T-helper 2 cell treated with Interferon-gamma antibody and Interleukin-4, amounts not matched to agents 100 ng/mL and 5 ng/mL, for 36 hours (primary cell): ENCODE results near the gene CCDC91. TPM values are rescaled to one million over a fixed set of nuclear protein-coding genes. Genes with fewer than 3 reads are reported as not detected.
"Not testable (repeated sequence)": the region's sequence is repeated elsewhere in the genome, so short reads cannot be mapped to it uniquely, and the experiment has no call there.

Experiments
- intact Hi-C: fragments of 100-400 bp; cut with micrococcal nuclease; formaldehyde crosslinking; loops from one replicate; pipeline ENCODE4 v1.15.1; 2023
- total RNA-seq: library from RNA; stranded (reverse); gene quantifications from 2 replicates; pipeline ENCODE4 v1.2.3, GENCODE V29; 2022

CCDC91 gene
- total RNA-seq, 1 donor from 2014 or later, result 16.5 TPM

- intact Hi-C loops, result no loop called here
These were observed 9.5 kb upstream of the CCDC91 start for GRCh38 chr12:28180786-28181185.

- intact Hi-C loops, result no loop called here
These were observed 5.9 kb upstream of the CCDC91 start for GRCh38 chr12:28184375-28184774.

GRCh38 chr12:28186500-28186899, 3.8 kb upstream of the CCDC91 start:
- intact Hi-C loops, result no loop called here

GRCh38 chr12:28189784-28190320, 404 bp upstream of the CCDC91 start:
- intact Hi-C loops, result loop anchor here (1.0 to 10.0 kb wide), 7 partner anchors 33 to 1191 kb away; partner anchors contain the start of genes ERGIC2, MRPS35 and PPFIBP1

- intact Hi-C loops, result loop anchor here (2.0 to 10.0 kb wide), 6 partner anchors 31 to 1189 kb away; partner anchors contain the start of genes ERGIC2, MRPS35 and PPFIBP1
These were observed 1.1 kb downstream of the CCDC91 start for GRCh38 chr12:28191051-28192048.

GRCh38 chr12:28192125-28192524, 1.9 kb downstream of the CCDC91 start:
- intact Hi-C loops, result loop anchor here (5.0 to 10.0 kb wide), 3 partner anchors 60 to 667 kb away; partner anchors contain the start of gene PPFIBP1

GRCh38 chr12:28194621-28195020, 4.4 kb downstream of the CCDC91 start:
- intact Hi-C loops, result loop anchor here (5.0 to 10.0 kb wide), 3 partner anchors 58 to 670 kb away; partner anchors contain the start of gene PPFIBP1

GRCh38 chr12:28201136-28201535, 10.9 kb downstream of the CCDC91 start:
- intact Hi-C loops, result not testable (repeated sequence)

GRCh38 chr12:28202374-28203130, 12.3 kb downstream of the CCDC91 start:
- intact Hi-C loops, result no loop called here

GRCh38 chr12:28209782-28210181, 19.5 kb downstream of the CCDC91 start:
- intact Hi-C loops, result no loop called here

- intact Hi-C loops, result no loop called here
These were observed 21.9 kb downstream of the CCDC91 start for GRCh38 chr12:28212182-28212581.

- intact Hi-C loops, result no loop called here
These were observed 24.8 kb downstream of the CCDC91 start for GRCh38 chr12:28215021-28215420.

- intact Hi-C loops, result no loop called here
These were observed 25.8 kb downstream of the CCDC91 start for GRCh38 chr12:28216016-28216415.

- intact Hi-C loops, result no loop called here
These were observed 27.5 kb downstream of the CCDC91 start for GRCh38 chr12:28217805-28218204.

GRCh38 chr12:28218875-28219274, 28.6 kb downstream of the CCDC91 start:
- intact Hi-C loops, result no loop called here

GRCh38 chr12:28219827-28220226, 29.6 kb downstream of the CCDC91 start:
- intact Hi-C loops, result no loop called here

- intact Hi-C loops, result loop anchor here (2.0 kb wide), 1 partner anchor 31 kb away; the partner anchor contains the start of gene CCDC91
These were observed 31.9 kb downstream of the CCDC91 start for GRCh38 chr12:28222081-28222700.

- intact Hi-C loops, result loop anchor here (2.0 kb wide), 1 partner anchor 32 kb away; the partner anchor contains the start of gene CCDC91
These were observed 32.8 kb downstream of the CCDC91 start for GRCh38 chr12:28223025-28223554.

GRCh38 chr12:28223858-28224257, 33.6 kb downstream of the CCDC91 start:
- intact Hi-C loops, result loop anchor here (2.0 kb wide), 1 partner anchor 33 kb away; the partner anchor contains the start of gene CCDC91

GRCh38 chr12:28226705-28227104, 36.4 kb downstream of the CCDC91 start:
- intact Hi-C loops, result no loop called here
